Measurements from ENCODE around the gene POR. TPM values are rescaled to one million over a fixed set of nuclear protein-coding genes. Genes with fewer than 3 reads are reported as not detected.

POR gene
- total RNA-seq, 2 donors from 2014 or later = 88.0 to 136 TPM

DNA sequence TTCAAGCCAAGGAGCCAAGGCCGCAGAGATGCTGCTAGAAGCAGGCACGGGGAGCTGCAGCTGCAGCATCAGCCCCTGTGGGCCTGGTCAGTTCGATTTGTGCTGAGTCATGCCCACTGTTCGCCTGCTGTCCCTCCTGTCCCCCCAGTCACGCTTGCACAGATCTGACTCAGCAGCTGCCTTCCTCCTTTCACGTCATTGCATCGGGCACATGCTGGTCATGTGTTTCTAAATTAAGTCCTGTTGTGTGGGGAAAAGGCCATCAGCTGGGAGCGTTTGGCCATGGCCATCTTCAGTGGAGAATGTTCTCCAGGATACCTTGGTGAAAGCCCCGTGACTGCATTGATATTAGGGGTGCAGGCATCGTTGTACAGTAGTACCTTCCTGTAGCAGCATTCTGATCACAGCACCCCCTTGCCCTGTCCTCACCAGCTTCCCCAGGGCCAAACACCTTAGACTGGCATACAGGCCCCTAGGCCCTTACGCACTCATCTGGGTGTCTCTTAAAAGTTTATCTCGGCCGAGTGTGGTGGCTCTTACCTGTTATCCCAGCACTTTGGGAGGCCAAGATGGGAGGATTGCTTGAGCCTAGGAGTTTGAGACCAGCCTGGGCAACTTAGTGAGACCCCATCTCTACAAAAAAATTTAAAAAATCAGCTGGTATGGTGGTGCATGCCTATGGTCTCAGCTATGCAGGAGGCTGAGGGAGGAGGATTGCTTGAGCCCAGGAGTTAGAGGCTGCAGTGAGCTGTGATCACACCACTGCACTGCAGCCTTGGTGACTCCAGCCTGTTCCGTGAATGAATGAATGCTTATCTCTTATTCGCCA lies 23.2 kb downstream of the POR start:
- TF ChIP-seq, protein P1, sequence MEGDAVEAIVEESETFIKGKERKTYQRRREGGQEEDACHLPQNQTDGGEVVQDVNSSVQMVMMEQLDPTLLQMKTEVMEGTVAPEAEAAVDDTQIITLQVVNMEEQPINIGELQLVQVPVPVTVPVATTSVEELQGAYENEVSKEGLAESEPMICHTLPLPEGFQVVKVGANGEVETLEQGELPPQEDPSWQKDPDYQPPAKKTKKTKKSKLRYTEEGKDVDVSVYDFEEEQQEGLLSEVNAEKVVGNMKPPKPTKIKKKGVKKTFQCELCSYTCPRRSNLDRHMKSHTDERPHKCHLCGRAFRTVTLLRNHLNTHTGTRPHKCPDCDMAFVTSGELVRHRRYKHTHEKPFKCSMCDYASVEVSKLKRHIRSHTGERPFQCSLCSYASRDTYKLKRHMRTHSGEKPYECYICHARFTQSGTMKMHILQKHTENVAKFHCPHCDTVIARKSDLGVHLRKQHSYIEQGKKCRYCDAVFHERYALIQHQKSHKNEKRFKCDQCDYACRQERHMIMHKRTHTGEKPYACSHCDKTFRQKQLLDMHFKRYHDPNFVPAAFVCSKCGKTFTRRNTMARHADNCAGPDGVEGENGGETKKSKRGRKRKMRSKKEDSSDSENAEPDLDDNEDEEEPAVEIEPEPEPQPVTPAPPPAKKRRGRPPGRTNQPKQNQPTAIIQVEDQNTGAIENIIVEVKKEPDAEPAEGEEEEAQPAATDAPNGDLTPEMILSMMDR (IDR thresholded peaks at IDR 0.05) = no peak
- TF ChIP-seq POLR2AphosphoS5 (IDR thresholded peaks at IDR 0.05) = peak; percentile 43
- TF ChIP-seq POLR2A (IDR thresholded peaks at IDR 0.05) = no peak
- WGBS = 72% methylated on average over 15 of the region's 15 CpGs
- Histone ChIP-seq H3K4me3 (no peak overlapping the region), H3K4me1 (replicated peaks) (no peaks in the 10 kb centered on the region), H3K9me3 (no peaks in the 10 kb centered on the region), H3K27me3 (replicated peaks; ENCODE audit: insufficient read depth) (no peaks in the 10 kb centered on the region), H3K27ac (no peak overlapping the region), H3K36me3 (no peaks in the 10 kb centered on the region)
- intact Hi-C loops (cut with DNase I) = no loop called here
- no peak for DNase-seq (ENCODE audit: low spot score)

GRCh38 chr7:75938921-75939320 lies 24.0 kb downstream of the POR start:
- TF ChIP-seq, protein P1 (IDR thresholded peaks at IDR 0.05) = no peak
- TF ChIP-seq POLR2AphosphoS5 (IDR thresholded peaks at IDR 0.05) (no peak), POLR2A (IDR thresholded peaks at IDR 0.05) (no peak)
- WGBS = 55% methylated on average over 6 of the region's 6 CpGs
- H3K27ac ChIP-seq = no peak overlapping the region
- no peaks in the 10 kb centered on the region for H3K4me1 ChIP-seq (replicated peaks)
- no peak overlapping the region for H3K4me3 ChIP-seq
- no peaks in the 10 kb centered on the region for H3K36me3 ChIP-seq
- no peak for DNase-seq (ENCODE audit: low spot score)
- H3K27me3 ChIP-seq (replicated peaks; ENCODE audit: insufficient read depth) = no peaks in the 10 kb centered on the region
- intact Hi-C loops (cut with DNase I) = no loop called here
- no peaks in the 10 kb centered on the region for H3K9me3 ChIP-seq

DNA sequence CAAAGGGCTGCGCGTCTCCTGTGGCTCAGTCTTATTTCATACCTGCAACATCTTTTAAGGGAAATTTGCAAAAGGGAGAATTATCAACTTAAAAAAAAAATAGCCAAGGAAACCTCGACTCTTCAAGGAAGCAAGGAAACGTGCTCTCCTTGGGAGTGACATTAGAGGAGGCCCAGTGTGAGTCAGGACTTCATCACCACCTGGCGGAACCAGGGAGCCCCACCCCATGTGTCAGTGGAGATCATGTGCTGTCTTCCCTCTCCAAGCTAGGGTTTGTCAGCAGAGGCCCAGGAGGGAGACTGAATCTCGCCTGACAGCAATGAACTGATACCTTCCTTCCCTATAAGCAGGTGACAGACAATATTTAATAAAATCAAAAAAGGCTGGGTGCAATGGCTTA lies 28.9 kb downstream of the POR start:
- H3K4me1 ChIP-seq (replicated peaks) = peaks cover 4% of the 10 kb centered on the region
- TF ChIP-seq, protein P1 (IDR thresholded peaks at IDR 0.05) = no peak
- TF ChIP-seq POLR2A (IDR thresholded peaks at IDR 0.05) = no peak
- intact Hi-C loops (cut with DNase I) = no loop called here
- H3K9me3 ChIP-seq = no peaks in the 10 kb centered on the region
- H3K27me3 ChIP-seq (replicated peaks; ENCODE audit: insufficient read depth) = no peaks in the 10 kb centered on the region
- 91% methylated on average over 6 of the region's 6 CpGs for WGBS
- no peak overlapping the region for H3K4me3 ChIP-seq
- no peak overlapping the region for H3K27ac ChIP-seq
- no peaks in the 10 kb centered on the region for H3K36me3 ChIP-seq
- DNase-seq (ENCODE audit: low spot score) = no peak

DNA sequence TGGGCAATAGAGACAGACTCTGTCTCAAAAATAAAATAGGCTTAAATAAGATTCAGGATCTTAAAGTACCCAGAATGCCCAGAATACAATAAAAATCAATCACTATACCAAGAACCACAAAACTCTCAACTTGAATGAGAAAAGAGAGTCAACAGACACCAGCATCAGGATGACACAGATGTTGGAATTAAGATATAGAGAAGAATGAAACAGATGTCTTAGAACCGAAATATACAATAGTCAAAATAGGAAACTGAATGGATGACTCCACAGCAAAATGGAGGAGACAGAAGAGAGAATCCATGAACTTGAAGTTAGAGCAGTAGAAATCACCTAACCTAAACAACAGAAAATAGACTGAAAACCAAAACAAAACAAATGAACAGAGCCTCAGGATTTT lies 29.6 kb downstream of the POR start:
- DNase-seq (ENCODE audit: low spot score) = no peak
- TF ChIP-seq, protein P1 (IDR thresholded peaks at IDR 0.05) = no peak
- TF ChIP-seq POLR2A (IDR thresholded peaks at IDR 0.05) (no peak), POLR2AphosphoS5 (IDR thresholded peaks at IDR 0.05) (no peak)
- intact Hi-C loops (cut with DNase I) = no loop called here
- no peaks in the 10 kb centered on the region for H3K27me3 ChIP-seq (replicated peaks; ENCODE audit: insufficient read depth)
- H3K4me3 ChIP-seq = no peak overlapping the region
- no peaks in the 10 kb centered on the region for H3K36me3 ChIP-seq
- H3K4me1 ChIP-seq (replicated peaks) = peaks cover 4% of the 10 kb centered on the region
- no peaks in the 10 kb centered on the region for H3K9me3 ChIP-seq
- H3K27ac ChIP-seq = no peak overlapping the region
- 97% methylated on average over 1 of the region's 1 CpG for WGBS
